GM21390 (cell line): Measurements from ENCODE around the gene RGMA.

ENCODE experiments used
- ATAC-seq: cut with Tn5 transposase; IDR thresholded peaks from one replicate; pipeline ENCODE4 v1.9.1; 2021; ENCODE audit not compliant: unreplicated experiment

RGMA gene

DNA sequence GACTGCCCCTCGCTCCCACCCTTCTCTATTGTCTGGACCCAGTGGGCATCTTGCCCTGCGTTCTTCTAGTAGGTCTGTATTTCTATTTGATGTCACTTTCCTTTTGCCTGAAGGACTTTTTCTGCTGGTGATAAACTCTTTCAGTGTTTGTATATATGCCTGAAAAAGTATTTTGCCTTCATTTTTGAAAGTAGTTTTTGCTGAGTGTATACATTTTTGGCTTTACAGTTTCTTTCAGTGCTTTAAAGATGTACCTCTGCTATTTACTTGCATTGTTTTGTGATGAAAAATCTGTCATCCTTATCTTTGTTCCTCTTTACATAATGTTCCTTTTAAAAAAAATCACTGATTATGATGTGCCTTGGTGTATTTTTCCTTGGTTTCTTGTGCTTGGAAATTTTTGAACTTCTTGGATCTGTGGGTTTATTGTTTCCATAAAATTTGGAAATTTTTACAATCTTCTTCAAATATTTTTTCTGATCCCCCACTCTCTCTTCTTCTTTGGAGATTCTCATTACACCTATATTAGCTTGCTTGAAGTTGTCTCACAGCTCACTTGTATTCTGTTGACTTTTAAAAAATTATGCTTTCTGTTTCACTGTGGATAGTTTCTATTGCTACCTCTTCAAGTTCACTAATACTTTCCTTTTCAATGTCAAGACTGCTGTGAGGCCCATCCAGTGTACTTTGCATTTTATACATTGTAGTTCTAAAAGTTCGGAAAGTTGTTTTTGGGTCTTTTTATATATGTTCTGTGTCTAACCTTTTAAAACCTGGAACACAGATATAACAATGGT is 67.8 kb downstream of the RGMA start:
- ATAC-seq: peak; percentile 91

DNA sequence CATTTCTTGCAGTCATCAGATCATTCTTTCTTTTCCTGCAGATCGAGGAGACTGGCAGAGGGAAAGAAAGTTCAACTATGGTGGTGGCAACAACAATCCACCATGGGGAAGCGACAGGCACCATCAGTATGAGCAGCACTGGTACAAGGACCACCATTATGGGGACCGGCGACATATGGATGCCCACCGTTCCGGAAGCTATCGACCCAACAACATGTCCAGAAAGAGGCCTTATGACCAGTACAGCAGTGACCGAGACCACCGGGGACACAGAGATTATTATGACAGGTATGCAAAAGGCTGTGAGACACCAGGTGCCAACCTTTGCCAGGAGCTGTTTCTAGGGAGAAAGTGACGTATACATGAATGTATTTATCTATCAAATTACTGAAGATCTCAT is 69.0 kb downstream of the RGMA start:
- ATAC-seq: no peak

GRCh38 chr15:93019090-93019489 is 69.9 kb downstream of the RGMA start:
- ATAC-seq: no peak

GRCh38 chr15:93018574-93018973 is 70.4 kb downstream of the RGMA start:
- ATAC-seq: no peak

DNA sequence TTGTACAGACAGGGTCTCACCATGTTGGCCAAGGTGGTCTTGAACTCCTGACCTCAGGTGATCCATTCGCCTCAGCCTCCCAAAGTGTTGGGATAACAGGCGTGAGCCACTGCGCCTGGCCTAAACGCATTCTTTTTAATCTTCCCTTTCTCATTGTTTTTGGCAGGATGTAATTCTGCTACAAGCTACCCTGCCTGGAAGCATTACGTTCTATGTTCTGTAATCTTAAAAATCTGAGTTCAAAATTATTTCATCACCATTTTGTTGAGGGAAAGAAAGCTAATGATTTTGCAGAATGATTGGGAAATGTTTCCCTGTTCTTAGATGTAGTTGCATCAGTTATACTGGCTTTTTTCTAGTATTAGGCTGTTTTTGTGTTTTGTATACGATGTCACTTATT is 71.5 kb downstream of the RGMA start:
- no peak for ATAC-seq

GRCh38 chr15:93012786-93013185 is 76.2 kb downstream of the RGMA start:
- ATAC-seq: no peak

DNA sequence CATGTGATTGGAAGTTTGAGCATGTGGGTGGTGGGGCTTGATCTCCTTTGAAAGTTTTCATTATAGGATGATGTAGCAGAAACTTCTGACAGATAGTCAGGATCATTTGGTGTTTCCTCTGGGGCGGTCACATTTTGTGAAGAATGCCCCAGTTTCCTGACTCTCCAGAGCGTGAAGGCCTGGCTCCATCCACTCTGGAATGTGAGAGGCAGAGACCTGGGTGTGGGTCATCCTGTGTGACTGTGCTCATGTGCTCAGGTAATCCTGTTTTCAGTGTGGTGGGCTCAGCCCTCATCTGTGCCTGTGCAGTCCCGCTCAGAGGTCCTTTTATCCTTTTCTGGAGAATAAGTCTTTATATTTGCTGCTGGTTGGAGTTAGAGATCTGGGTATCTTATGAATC is 81.0 kb downstream of the RGMA start:
- ATAC-seq: no peak

GRCh38 chr15:93005133-93005532 is 83.9 kb downstream of the RGMA start:
- ATAC-seq: no peak

GRCh38 chr15:93001881-93002280 is 87.1 kb downstream of the RGMA start:
- ATAC-seq: no peak

- ATAC-seq: no peak
These were observed 87.9 kb downstream of the RGMA start for GRCh38 chr15:93001156-93001555.

- ATAC-seq: no peak
These were observed 91.2 kb downstream of the RGMA start for GRCh38 chr15:92997821-92998220.

DNA sequence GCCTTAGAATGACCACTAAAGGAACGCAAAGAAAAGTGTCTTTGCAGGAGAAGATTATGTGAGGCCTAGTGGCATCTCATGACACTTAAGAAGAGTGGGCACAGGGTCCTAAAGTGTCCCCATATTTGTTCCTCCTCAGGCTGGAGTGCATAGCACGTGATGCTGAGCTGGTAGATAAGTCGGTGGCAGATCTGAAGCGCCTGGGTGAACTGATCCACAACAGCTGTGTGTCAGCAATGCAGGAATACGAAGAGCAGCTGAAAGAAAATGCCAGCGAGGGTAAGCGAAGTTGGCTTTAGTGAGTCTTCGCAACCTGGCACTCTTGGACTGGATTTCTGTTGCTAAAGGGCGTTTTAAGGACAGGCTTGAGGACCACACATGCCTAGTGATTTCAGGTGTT is 96.3 kb downstream of the RGMA start:
- no peak for ATAC-seq

DNA sequence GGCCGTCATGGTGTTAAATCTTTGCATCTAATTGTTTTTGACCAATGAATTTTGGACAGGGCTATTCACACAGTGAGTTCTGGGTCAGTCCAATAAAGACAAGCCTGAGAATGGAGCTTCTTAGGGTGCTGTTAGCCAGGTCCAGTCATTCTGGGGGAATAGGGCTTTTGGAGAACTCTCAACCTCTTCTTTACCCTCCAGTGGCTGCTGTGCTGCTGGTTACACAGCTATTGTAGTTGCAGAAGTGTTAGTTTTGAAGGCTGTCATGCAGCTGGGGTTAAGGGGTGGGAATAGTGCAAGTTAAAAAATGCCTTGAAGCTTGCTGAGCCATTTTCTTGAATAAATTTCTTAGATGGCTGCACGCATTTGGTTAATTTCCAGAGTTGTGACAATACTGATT is 99.0 kb downstream of the RGMA start:
- ATAC-seq: no peak

- ATAC-seq: peak; percentile 75
These were observed 99.5 kb downstream of the RGMA start for GRCh38 chr15:92989470-92989869.
